Cardiac muscle cell (in vitro differentiated cells and primary cell): ENCODE data around the gene NBEA. TPM values are rescaled to one million over a fixed set of nuclear protein-coding genes. Genes with fewer than 3 reads are reported as not detected.
"Not testable (repeated sequence)": the region's sequence is repeated elsewhere in the genome, so short reads cannot be mapped to it uniquely, and the experiment has no call there.

ENCODE experiments used
- DNase-seq, 2 donors: peaks; one replicate each; pipeline versions ENCODE4 v3.0.0 to v3.0.0-alpha.2; 2010 to 2017; ENCODE audit warnings: low read depth in 1 of 2, low spot score in 1 of 2
- H3K27ac ChIP-seq: fragments of 200-600 bp; sonication (generic); 2 replicates; pipeline ENCODE4 v1.5.1; 2016
- H3K27me3 ChIP-seq: fragments of 200-600 bp; sonication (generic); 2 replicates; pipeline ENCODE4 v1.6.0; 2016; ENCODE audit warnings: control low read depth
- H3K36me3 ChIP-seq: fragments of 200-600 bp; sonication (generic); 2 replicates; pipeline ENCODE4 v1.5.1; 2016; ENCODE audit warnings: control low read depth
- H3K4me1 ChIP-seq: fragments of 200-600 bp; sonication (generic); 2 replicates; pipeline ENCODE4 v1.8.1; 2017; ENCODE audit warnings: low read depth, mild to moderate bottlenecking, mixed run types
- H3K4me3 ChIP-seq: fragments of 200-600 bp; sonication (generic); 2 replicates; pipeline ENCODE4 v1.5.1; 2016; ENCODE audit warnings: mild to moderate bottlenecking
- H3K9me3 ChIP-seq: fragments of 200-600 bp; sonication (generic); 2 replicates; pipeline ENCODE4 v1.5.1; 2017; ENCODE audit warnings: low read depth, mild to moderate bottlenecking, control low read depth
- CTCF ChIP-seq: IDR thresholded peaks from 2 replicates; pipeline ENCODE4 v1.5.1; 2012; ENCODE audit warnings: low read depth, mild to moderate bottlenecking, low read length
- polyA plus RNA-seq: library from polyadenylated mRNA; unstranded; fragments of >200 nt; fragmentation: Nextera tagmentation; extraction: Ambion mirVana; gene quantifications from 2 replicates; pipeline ENCODE4 v1.2.1, GENCODE V29; 2016
- total RNA-seq: library from RNA; depleted of rRNA; stranded (reverse); fragments of >200 nt; gene quantifications from 2 replicates; pipeline ENCODE4 v1.2.3, GENCODE V29; 2016

Gene NBEA
- total and polyA plus RNA-seq, 2 experiments from 2014 or later = 4.6 to 13.2 TPM

- Histone ChIP-seq H3K27ac (no peak overlapping the region), H3K36me3 (no peaks in the 10 kb centered on the region), H3K4me1 (no peaks in the 10 kb centered on the region), H3K9me3 (no peaks in the 10 kb centered on the region), H3K4me3 (no peak overlapping the region), H3K27me3 (no peaks in the 10 kb centered on the region)
- TF ChIP-seq CTCF = no peak
- DNase-seq = no peak
These were observed 46.3 kb downstream of the NBEA start for GRCh38 chr13:34988330-34988791.

DNA sequence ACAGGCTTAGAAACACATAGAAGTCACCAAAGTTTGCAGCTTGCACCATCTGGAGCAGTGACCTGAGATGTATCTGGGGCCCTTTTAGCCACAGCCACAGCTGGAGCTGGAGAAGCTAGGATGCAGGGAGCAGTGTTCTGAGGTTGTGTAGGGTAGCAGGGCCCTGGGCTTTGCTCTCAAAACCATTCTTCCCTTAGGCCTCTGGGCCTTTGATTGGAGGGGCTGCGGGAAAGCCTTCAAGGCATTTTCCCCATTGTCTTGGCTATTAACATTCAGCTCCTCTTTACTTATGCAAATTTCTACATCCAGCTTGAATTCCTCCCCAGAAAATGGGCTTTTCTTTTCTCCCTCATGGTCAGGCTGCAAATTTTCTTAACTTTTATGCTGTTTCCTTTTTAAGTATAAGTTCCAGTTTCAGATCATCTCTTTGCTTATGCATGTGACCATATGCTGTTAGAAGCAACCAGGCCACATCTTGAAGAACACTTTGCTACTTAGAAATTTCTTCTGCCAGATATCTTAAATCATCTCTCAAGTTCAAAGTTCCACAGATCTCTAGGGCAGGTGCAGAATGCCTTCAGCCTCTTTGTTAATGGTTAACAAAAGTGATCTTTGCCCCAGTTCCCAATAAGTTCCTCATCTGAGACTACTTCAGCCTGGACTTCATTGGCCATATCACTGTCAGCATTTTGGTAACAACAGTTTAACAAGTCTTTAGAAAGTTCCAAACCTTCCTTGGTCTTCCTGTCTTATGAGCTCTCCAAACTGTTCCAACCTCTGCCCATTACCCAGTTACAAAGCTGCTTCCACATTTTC lies 48.5 kb downstream of the NBEA start:
- H3K4me1 ChIP-seq = no peaks in the 10 kb centered on the region

DNA sequence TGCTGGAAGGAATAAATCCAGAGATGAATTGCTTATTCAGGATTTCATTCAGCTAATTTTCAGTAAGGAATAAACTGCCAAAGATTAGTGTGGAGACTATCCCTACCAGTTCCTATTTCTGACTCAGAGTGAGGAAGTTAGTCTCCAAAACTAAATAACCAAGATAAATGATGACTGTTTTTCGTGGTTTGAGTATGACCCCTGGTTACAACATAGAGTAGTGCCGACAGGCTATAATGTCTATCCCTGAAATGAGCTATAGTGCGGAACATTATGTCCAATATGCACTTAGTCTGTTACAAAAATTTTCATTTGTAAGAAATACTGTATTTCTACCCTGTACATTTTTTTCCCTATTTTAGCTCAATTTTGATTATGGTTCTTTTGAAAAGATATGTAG lies 51.4 kb downstream of the NBEA start:
- no peaks in the 10 kb centered on the region for H3K4me1 ChIP-seq
- H3K27me3 ChIP-seq = no peaks in the 10 kb centered on the region
- H3K9me3 ChIP-seq = no peaks in the 10 kb centered on the region
- no peaks in the 10 kb centered on the region for H3K36me3 ChIP-seq
- TF ChIP-seq CTCF = peak; percentile 24
- H3K4me3 ChIP-seq = no peak overlapping the region
- H3K27ac ChIP-seq = no peak overlapping the region
- peak in 1 of 2 donors; percentile 36 for DNase-seq

More for the DNA sequence above, 48.5 kb downstream of the NBEA start:
- Histone ChIP-seq H3K4me3 (no peak overlapping the region), H3K27me3 (no peaks in the 10 kb centered on the region), H3K36me3 (no peaks in the 10 kb centered on the region), H3K27ac (no peak overlapping the region), H3K9me3 (no peaks in the 10 kb centered on the region)
- no peak for DNase-seq
- no peak for TF ChIP-seq CTCF

- not testable (repeated sequence) for H3K4me1 ChIP-seq, H3K9me3 ChIP-seq, H3K27ac ChIP-seq, H3K27me3 ChIP-seq, H3K4me3 ChIP-seq, H3K36me3 ChIP-seq, DNase-seq
These were observed 61.7 kb downstream of the NBEA start for GRCh38 chr13:35003734-35004133.

GRCh38 chr13:35005051-35005450 lies 63.0 kb downstream of the NBEA start:
- Histone ChIP-seq H3K36me3 (no peaks in the 10 kb centered on the region), H3K4me1 (no peaks in the 10 kb centered on the region), H3K27ac (no peak overlapping the region), H3K4me3 (no peak overlapping the region), H3K27me3 (no peaks in the 10 kb centered on the region), H3K9me3 (no peaks in the 10 kb centered on the region)
- TF ChIP-seq CTCF = no peak
- DNase-seq = no peak

DNA sequence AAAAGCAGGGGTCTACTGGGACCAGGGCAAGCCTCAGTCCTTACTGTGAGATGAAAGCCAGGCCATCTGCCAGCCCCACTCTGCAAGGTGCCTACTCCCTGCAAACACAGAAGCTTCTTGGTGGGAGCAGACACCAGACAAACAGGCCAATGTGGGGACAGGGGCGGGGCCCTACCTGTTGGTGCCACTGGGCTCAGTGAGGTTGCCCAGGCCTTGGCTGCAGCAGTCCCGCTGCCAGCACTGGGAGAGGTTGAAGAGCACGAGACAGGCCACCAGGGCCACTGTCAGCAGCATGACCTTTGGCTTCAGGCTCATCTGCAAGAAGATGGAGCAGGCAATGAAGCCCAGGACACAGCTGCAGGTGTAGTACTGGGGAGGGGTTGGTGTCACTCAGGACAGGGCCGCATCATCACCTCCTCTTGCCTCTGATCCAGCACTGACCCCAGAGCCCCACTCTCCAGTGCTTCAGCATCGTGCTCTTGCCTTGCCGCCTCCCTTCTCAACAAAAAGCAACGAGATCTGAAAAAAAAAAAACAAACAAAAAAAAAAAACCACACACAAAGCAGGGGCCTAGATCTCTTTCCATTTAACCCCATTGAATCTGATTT lies 72.6 kb downstream of the NBEA start:
- no peaks in the 10 kb centered on the region for H3K36me3 ChIP-seq
- DNase-seq = no peak
- no peak overlapping the region for H3K27ac ChIP-seq
- H3K4me1 ChIP-seq = no peaks in the 10 kb centered on the region
- no peak overlapping the region for H3K4me3 ChIP-seq
- no peaks in the 10 kb centered on the region for H3K9me3 ChIP-seq
- no peak for TF ChIP-seq CTCF
- H3K27me3 ChIP-seq = no peaks in the 10 kb centered on the region
